GM23248 (cell line): ENCODE measurements around the gene TLE2. TPM values are rescaled to one million over a fixed set of nuclear protein-coding genes. Genes with fewer than 3 reads are reported as not detected.
A peak's percentile ranks its signal among the peaks of the same experiment; 100 is the strongest.

Experiments
- DNase-seq: peaks from one replicate; pipeline ENCODE4 v3.0.0-alpha.2; 2015
- H2AFZ ChIP-seq: fragments of 200-600 bp; sonication (generic); 2 replicates; pipeline ENCODE4 v1.6.1; 2016; ENCODE audit warnings: antibody characterized with exemption
- H3F3A ChIP-seq: fragments of 200-600 bp; sonication (generic); 2 replicates; pipeline ENCODE4 v1.6.1; 2016; ENCODE audit warnings: mild to moderate bottlenecking, antibody characterized with exemption, mixed run types; ENCODE audit not compliant: insufficient read depth
- H3K27ac ChIP-seq: fragments of 200-600 bp; sonication (generic); 2 replicates; pipeline ENCODE4 v1.5.1; 2016; ENCODE audit warnings: mild to moderate bottlenecking
- H3K27me3 ChIP-seq: fragments of 200-600 bp; sonication (generic); replicated peaks from 2 replicates; pipeline ENCODE4 v1.6.1; 2016; ENCODE audit warnings: mild to moderate bottlenecking; ENCODE audit not compliant: insufficient read depth
- H3K36me3 ChIP-seq: fragments of 200-600 bp; sonication (generic); 2 replicates; pipeline ENCODE4 v1.6.1; 2016; ENCODE audit warnings: low read depth, mild to moderate bottlenecking
- H3K4me1 ChIP-seq: fragments of 200-600 bp; sonication (generic); 2 replicates; pipeline ENCODE4 v1.6.1; 2016; ENCODE audit warnings: mild to moderate bottlenecking; ENCODE audit not compliant: insufficient read depth
- H3K4me2 ChIP-seq: fragments of 200-600 bp; sonication (generic); one replicate; pipeline ENCODE4 v1.6.1; 2016; ENCODE audit warnings: mild to moderate bottlenecking; ENCODE audit not compliant: unreplicated experiment
- H3K4me3 ChIP-seq: fragments of 200-600 bp; sonication (generic); 2 replicates; pipeline ENCODE4 v1.5.1; 2016; ENCODE audit warnings: mild to moderate bottlenecking
- H3K79me2 ChIP-seq: fragments of 200-600 bp; sonication (generic); 2 replicates; pipeline ENCODE4 v1.6.1; 2016; ENCODE audit warnings: mild to moderate bottlenecking; ENCODE audit not compliant: insufficient read depth
- H3K9ac ChIP-seq: fragments of 200-600 bp; sonication (generic); 2 replicates; pipeline ENCODE4 v1.6.1; 2016; ENCODE audit warnings: mild to moderate bottlenecking
- H3K9me2 ChIP-seq: fragments of 200-600 bp; sonication (generic); 2 replicates; pipeline ENCODE4 v1.6.1; 2016; ENCODE audit warnings: mixed run types, mild to moderate bottlenecking, moderate library complexity; ENCODE audit not compliant: insufficient read depth
- H3K9me3 ChIP-seq: fragments of 200-600 bp; sonication (generic); one replicate; pipeline ENCODE4 v1.6.1; 2017; ENCODE audit warnings: low read depth
- H4K20me1 ChIP-seq: fragments of 200-600 bp; sonication (generic); 2 replicates; pipeline ENCODE4 v1.6.0; 2016; ENCODE audit not compliant: insufficient read depth
- EZH2 ChIP-seq: fragments of 200-600 bp; sonication (generic); IDR thresholded peaks from 2 replicates; pipeline ENCODE4 v1.6.1; 2018; ENCODE audit warnings: antibody characterized with exemption, mild to moderate bottlenecking; ENCODE audit not compliant: insufficient read depth, poor library complexity, severe bottlenecking
- EZH2phosphoT487 ChIP-seq: fragments of 200-600 bp; sonication (generic); IDR thresholded peaks from 2 replicates; pipeline ENCODE4 v1.6.1; 2018; ENCODE audit warnings: antibody characterized with exemption, moderate library complexity, mild to moderate bottlenecking, low read depth; ENCODE audit not compliant: insufficient read depth
- WGBS, 2 experiments: methylation state at CpG; one replicate each; pipeline ENCODE4 v1.1.6; 2015 to 2017; ENCODE audit warnings: low lambda C conversion rate in 2 of 2, low coverage in 1 of 2; ENCODE audit errors: missing lambda C conversion rate in 2 of 2; 5-methylcytosine and 5-hydroxymethylcytosine counted together
- in situ Hi-C: fragments of 300-500 bp; cut with MboI; formaldehyde crosslinking; loops from 2 replicates; pipeline ENCODE4 v1.15.0; 2020
- polyA plus RNA-seq: library from polyadenylated mRNA; unstranded; fragments of >200 nt; fragmentation: Nextera tagmentation; extraction: Ambion mirVana; gene quantifications from 2 replicates; pipeline ENCODE4 v1.2.1, GENCODE V29; 2016
- total RNA-seq: library from RNA; depleted of rRNA; stranded (reverse); fragments of >200 nt; shearing (Covaris generic); gene quantifications from 2 replicates; pipeline ENCODE4 v1.2.3, GENCODE V29; 2014

Gene TLE2
- total and polyA plus RNA-seq, 2 experiments from 2014 or later, result 3.6 to 10.1 TPM

- Histone ChIP-seq H3K4me2 (peak overlapping the region; percentile 54), H3F3A (no peaks in the 10 kb centered on the region), H3K9me2 (no peaks in the 10 kb centered on the region), H4K20me1 (no peaks in the 10 kb centered on the region), H3K9ac (peak overlapping the region; percentile 19; the same call in 1 of the 2 replicates), H3K4me3 (peak overlapping the region; percentile 57), H3K4me1 (peaks cover 14% of the 10 kb centered on the region; the same call in 1 of the 2 replicates), H2AFZ (peak overlapping the region; percentile 60), H3K36me3 (no peaks in the 10 kb centered on the region), H3K79me2 (no peaks in the 10 kb centered on the region), H3K9me3 (no peaks in the 10 kb centered on the region), H3K27ac (peak overlapping the region; percentile 25; the same call in 1 of the 2 replicates), H3K27me3 (no peaks in the 10 kb centered on the region)
- no peak for TF ChIP-seq EZH2phosphoT487
- TF ChIP-seq EZH2, result no peak
- DNase-seq, result peak; percentile 56
- in situ Hi-C loops, result no loop called here
- 9 to 12% methylated on average over 17 to 24 of the region's 24 CpGs for WGBS, 2 experiments
Observed at GRCh38 chr19:2983351-2984214, 45.5 kb downstream of the TLE2 start.

DNA sequence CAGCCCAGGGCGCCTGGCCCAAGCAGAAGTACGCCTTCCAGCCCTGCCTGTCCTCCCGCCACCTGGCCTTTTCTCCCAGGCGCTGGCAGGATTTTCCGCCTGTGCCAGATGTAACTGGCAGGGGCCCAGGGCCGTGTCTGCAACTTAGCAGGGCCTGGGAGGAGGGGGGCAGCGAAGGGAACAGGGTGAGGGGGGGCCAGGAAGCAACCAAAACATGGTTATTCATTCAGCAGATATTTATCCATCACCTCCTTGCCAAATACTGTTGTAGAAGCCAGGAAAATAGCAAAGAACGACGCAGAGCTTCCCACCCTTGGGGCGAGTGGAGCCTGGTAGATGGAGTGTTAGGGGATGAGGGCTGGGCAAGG is 46.1 kb downstream of the TLE2 start:
- Histone ChIP-seq H3K4me2 (peak overlapping the region; percentile 54), H3K36me3 (no peaks in the 10 kb centered on the region)
- in situ Hi-C loops, result no loop called here

DNA sequence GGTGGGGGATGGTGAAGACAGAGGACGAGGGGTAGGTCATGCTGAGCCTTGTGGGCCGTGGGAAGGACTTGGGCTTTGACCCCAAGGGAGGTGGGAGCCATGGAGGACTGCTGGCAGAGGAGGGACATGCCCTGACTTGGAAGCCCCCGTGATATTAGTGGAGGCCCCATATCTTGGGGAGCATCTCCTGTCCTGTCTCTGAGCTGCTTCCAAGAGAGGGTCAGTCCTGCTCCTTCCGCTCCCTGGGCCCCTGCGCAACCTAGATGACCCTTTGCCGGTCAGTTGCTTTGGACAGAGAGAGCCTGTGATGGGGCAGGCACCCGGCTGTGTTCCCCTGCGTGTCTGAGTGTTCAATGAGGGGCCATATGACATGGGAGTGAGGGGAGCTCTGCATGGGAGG is 46.5 kb downstream of the TLE2 start:
- 0 out of 2 replicates have a peak overlapping the region, but pooled peaks have one; percentile 60 for H2AFZ ChIP-seq
- no peaks in the 10 kb centered on the region for H4K20me1 ChIP-seq
- no peak overlapping the region for H3K9ac ChIP-seq
- H3K36me3 ChIP-seq, result no peaks in the 10 kb centered on the region
- H3K4me2 ChIP-seq, result no peak overlapping the region
- 51 to 58% methylated on average over 8 of the region's 8 CpGs for WGBS, 2 experiments
- no peaks in the 10 kb centered on the region for H3K27me3 ChIP-seq
- H3K4me3 ChIP-seq, result no peak overlapping the region
- H3K4me1 ChIP-seq, result peaks cover 14% of the 10 kb centered on the region; the same call in 1 of the 2 replicates
- no peaks in the 10 kb centered on the region; the same call in 1 of the 2 replicates for H3F3A ChIP-seq
- H3K79me2 ChIP-seq, result no peaks in the 10 kb centered on the region
- DNase-seq, result no peak
- H3K27ac ChIP-seq, result no peak overlapping the region
- H3K9me3 ChIP-seq, result no peaks in the 10 kb centered on the region
- TF ChIP-seq EZH2phosphoT487 (no peak), EZH2 (no peak)
- no peaks in the 10 kb centered on the region for H3K9me2 ChIP-seq
- in situ Hi-C loops, result no loop called here

More for the DNA sequence above, 46.1 kb downstream of the TLE2 start:
- H3K27ac ChIP-seq, result peak overlapping the region; percentile 25; the same call in 1 of the 2 replicates
- TF ChIP-seq EZH2phosphoT487 (no peak), EZH2 (no peak)
- no peaks in the 10 kb centered on the region for H3K9me2 ChIP-seq
- no peaks in the 10 kb centered on the region; the same call in 1 of the 2 replicates for H3F3A ChIP-seq
- DNase-seq, result peak; percentile 86
- H3K4me3 ChIP-seq, result no peak overlapping the region
- H3K9ac ChIP-seq, result no peak overlapping the region
- H2AFZ ChIP-seq, result peak overlapping the region; percentile 60
- no peaks in the 10 kb centered on the region for H4K20me1 ChIP-seq
- no peaks in the 10 kb centered on the region for H3K9me3 ChIP-seq
- H3K79me2 ChIP-seq, result no peaks in the 10 kb centered on the region
- WGBS, 2 experiments, result 5 to 9% methylated on average over 10 of the region's 10 CpGs
- H3K4me1 ChIP-seq, result peaks cover 14% of the 10 kb centered on the region; the same call in 1 of the 2 replicates
- H3K27me3 ChIP-seq, result no peaks in the 10 kb centered on the region

DNA sequence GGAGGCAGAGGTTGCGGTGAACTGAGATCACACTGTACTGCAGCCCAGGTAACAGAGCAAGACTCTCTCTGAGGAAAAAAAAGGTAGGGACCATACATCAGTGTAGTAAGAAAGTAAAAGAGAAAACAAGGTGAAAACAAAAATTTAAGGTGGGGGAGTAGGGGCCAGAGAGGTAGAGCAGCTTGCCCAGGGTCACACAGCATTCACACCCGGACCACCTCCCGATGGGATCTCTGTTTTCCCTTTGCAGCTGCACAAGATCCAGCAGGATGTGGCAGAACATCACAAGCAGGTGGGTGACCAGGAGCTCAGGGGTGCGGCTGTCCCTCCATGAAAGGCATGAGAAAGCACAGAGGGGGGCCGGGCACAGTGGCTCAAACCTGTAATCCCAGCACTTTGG is 47.2 kb downstream of the TLE2 start:
- no peak overlapping the region for H3K9ac ChIP-seq
- no peak for TF ChIP-seq EZH2
- TF ChIP-seq EZH2phosphoT487, result no peak

More for the DNA sequence above, 47.2 kb downstream of the TLE2 start:
- Histone ChIP-seq H3K9me2 (no peaks in the 10 kb centered on the region), H3K27ac (no peak overlapping the region), H3K9me3 (no peaks in the 10 kb centered on the region), H2AFZ (no peak overlapping the region), H3K36me3 (no peaks in the 10 kb centered on the region), H3K4me1 (peaks cover 14% of the 10 kb centered on the region; the same call in 1 of the 2 replicates), H3F3A (no peaks in the 10 kb centered on the region; the same call in 1 of the 2 replicates), H3K4me2 (no peak overlapping the region), H4K20me1 (no peaks in the 10 kb centered on the region), H3K79me2 (no peaks in the 10 kb centered on the region), H3K27me3 (no peaks in the 10 kb centered on the region), H3K4me3 (no peak overlapping the region)
- 68 to 80% methylated on average over 5 of the region's 5 CpGs for WGBS, 2 experiments
- no peak for DNase-seq
- in situ Hi-C loops, result no loop called here
